SIG-M5 treated with dmso at 0.1 percent for 504 hours (cell line): Measurements from ENCODE around the gene MYL12A.

ENCODE experiments used
- DNase-seq: peaks from one replicate; lab custom pipeline; 2025; ENCODE audit not compliant: unreplicated experiment; lab: John Stamatoyannopoulos, UW

MYL12A gene

GRCh38 chr18:3281456-3282400 lies 34.1 kb downstream of the MYL12A start:
- DNase-seq: peak; percentile 83

- no peak for DNase-seq
Measured at GRCh38 chr18:3283253-3283863, 35.8 kb downstream of the MYL12A start.

- DNase-seq: no peak
Measured at GRCh38 chr18:3283908-3284307, 36.3 kb downstream of the MYL12A start.

GRCh38 chr18:3284501-3284900 lies 36.9 kb downstream of the MYL12A start:
- DNase-seq: no peak

- DNase-seq: peak; percentile 32
Measured at GRCh38 chr18:3286159-3286558, 38.6 kb downstream of the MYL12A start.

GRCh38 chr18:3293196-3293951 lies 45.8 kb downstream of the MYL12A start:
- DNase-seq: no peak

- no peak for DNase-seq
Measured at GRCh38 chr18:3294435-3295080, 47.0 kb downstream of the MYL12A start.

- peak; percentile 84 for DNase-seq
Measured at GRCh38 chr18:3297025-3297984, 49.7 kb downstream of the MYL12A start.

GRCh38 chr18:3304832-3305231 lies 57.2 kb downstream of the MYL12A start:
- no peak for DNase-seq

GRCh38 chr18:3305354-3305762 lies 57.8 kb downstream of the MYL12A start:
- DNase-seq: peak; percentile 61
